HG02973 (cell line): ENCODE results near the gene BSND.
"Not testable (repeated sequence)": the region's sequence is repeated elsewhere in the genome, so short reads cannot be mapped to it uniquely, and the experiment has no call there.

Source experiments
- ATAC-seq: cut with Tn5 transposase; IDR thresholded peaks from one replicate; pipeline ENCODE4 v1.9.1; 2021; ENCODE audit warnings: moderate library complexity; ENCODE audit not compliant: unreplicated experiment

The BSND gene

GRCh38 chr1:55015731-55016620 is 17.2 kb downstream of the BSND start:
- ATAC-seq = no peak

GRCh38 chr1:55018395-55018794 is 19.7 kb downstream of the BSND start:
- no peak for ATAC-seq

- ATAC-seq = no peak
Observed at GRCh38 chr1:55021942-55022546, 23.3 kb downstream of the BSND start.

- not testable (repeated sequence) for ATAC-seq
Observed at GRCh38 chr1:55024163-55024562, 25.4 kb downstream of the BSND start.

GRCh38 chr1:55026682-55027081 is 27.9 kb downstream of the BSND start:
- ATAC-seq = not testable (repeated sequence)

GRCh38 chr1:55031098-55031497 is 32.4 kb downstream of the BSND start:
- not testable (repeated sequence) for ATAC-seq

GRCh38 chr1:55033265-55033614 is 34.5 kb downstream of the BSND start:
- ATAC-seq = no peak

- ATAC-seq = no peak
Observed at GRCh38 chr1:55034476-55035133, 35.9 kb downstream of the BSND start.

GRCh38 chr1:55035904-55036303 is 37.2 kb downstream of the BSND start:
- ATAC-seq = no peak

- no peak for ATAC-seq
Observed at GRCh38 chr1:55037733-55038551, 39.2 kb downstream of the BSND start.

GRCh38 chr1:55038552-55038838 is 39.8 kb downstream of the BSND start:
- no peak for ATAC-seq

- no peak for ATAC-seq
Observed at GRCh38 chr1:55038974-55039341, 40.2 kb downstream of the BSND start.

GRCh38 chr1:55039342-55040082 is 40.8 kb downstream of the BSND start, which contains the start of gene PCSK9:
Gene PCSK9 (plus strand): TSS chr1:55039548. CDS start chr1:55039838, 290 bp downstream.
- no peak for ATAC-seq

- no peak for ATAC-seq
Observed at GRCh38 chr1:55040083-55040932, 41.6 kb downstream of the BSND start.

- ATAC-seq = no peak
Observed at GRCh38 chr1:55040933-55041494, 42.3 kb downstream of the BSND start.

- no peak for ATAC-seq
Observed at GRCh38 chr1:55041613-55042012, 42.9 kb downstream of the BSND start.

- ATAC-seq = no peak
Observed at GRCh38 chr1:55043011-55043410, 44.3 kb downstream of the BSND start.

- ATAC-seq = no peak
Observed at GRCh38 chr1:55043726-55044125, 45.0 kb downstream of the BSND start.
